Activated CD4-positive, alpha-beta T cell treated with anti-CD3 and anti-CD28 coated beads, Interleukin-2, amount 50 U/mL, for 24 hours (primary cell): ENCODE results near the gene TTC28.

Experiments
- DNase-seq, 2 donors: peaks; one replicate each; pipeline ENCODE4 v3.0.0-alpha.2; 2020; ENCODE audit warnings: low read depth in 1 of 2, low spot score in 1 of 2

Gene TTC28

DNA sequence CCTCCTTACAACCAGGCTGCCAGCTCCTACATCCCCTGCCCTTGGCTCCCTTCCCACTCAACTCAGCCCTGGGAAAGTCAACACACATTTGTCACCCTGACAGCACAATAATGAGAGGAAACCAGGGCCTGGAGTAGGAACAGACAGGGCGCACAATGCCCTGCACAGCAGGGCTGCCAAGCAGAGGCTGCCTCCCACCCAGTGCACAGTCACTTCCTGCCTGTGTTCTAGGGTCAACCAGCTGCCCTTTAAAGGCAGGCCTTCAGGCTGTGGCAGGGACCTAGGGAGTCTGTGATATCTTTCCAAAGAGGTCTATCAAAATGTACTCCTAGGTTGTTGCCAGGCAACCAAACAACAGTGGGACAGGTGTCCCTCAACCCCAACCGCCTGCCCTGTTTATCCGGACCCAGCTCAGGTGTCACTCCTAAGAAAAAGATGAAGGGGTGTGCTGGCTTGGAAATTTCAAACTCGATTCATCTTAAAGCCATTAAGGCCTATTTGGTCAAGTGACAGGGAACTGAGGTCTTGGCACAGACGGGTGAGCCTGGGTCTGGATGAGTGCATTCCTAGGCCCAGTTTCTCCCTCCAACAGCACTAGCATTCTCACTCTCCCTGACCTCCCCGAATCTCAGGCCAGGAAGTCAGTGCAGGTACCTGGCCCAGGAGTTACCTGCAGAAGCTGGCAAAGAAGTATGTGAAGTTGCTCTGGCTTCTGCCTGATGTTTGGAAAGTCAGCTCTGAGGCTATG lies 650.3 kb downstream of the TTC28 start:
- no peak for DNase-seq

DNA sequence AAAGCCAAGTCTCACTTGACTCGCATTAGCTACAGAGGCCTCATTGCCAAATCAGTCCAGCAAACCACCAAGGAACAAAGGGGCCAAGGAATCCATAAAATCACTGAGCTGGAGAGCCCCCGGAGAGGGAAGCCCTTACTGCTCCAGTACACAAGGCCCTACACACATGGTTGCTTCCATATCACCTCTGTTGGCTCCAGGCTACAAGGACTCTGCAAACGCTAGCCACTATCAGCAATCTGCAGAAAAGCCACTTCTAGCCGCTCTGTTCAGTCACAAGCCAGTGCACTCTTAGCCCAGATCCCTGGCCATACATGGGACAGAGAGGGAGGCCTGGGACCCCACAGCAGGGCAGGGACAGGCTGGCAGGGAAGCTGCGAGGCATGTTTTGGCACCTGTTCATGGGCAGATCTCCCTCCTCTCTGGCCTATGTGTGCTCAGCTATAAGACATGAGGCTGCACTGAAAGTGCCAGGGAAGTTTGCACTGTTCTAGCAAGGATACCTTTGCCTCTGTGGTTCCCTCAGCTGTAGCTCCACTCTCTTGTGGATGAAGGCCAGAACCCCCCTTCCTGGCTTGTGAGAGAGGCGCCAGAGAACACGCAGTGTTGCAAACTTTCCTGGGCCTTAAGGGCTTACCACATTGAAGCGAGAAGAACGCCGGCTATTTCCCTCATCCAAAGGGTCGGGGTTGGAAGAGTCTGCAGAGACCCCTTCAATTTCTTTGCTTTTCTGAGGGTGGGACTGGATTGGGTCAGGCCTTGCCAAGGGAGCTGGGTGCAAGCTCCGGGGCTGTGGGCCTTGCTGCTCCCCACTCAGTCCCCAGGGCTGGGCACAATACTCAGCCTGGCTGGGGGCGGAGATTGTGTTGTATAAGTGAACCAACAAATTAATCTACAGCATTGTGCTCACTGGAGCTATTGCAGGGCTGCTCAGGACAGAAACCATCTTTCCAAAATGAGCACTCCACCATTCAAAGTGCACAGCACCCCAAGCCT lies 651.9 kb downstream of the TTC28 start:
- DNase-seq, result no peak

DNA sequence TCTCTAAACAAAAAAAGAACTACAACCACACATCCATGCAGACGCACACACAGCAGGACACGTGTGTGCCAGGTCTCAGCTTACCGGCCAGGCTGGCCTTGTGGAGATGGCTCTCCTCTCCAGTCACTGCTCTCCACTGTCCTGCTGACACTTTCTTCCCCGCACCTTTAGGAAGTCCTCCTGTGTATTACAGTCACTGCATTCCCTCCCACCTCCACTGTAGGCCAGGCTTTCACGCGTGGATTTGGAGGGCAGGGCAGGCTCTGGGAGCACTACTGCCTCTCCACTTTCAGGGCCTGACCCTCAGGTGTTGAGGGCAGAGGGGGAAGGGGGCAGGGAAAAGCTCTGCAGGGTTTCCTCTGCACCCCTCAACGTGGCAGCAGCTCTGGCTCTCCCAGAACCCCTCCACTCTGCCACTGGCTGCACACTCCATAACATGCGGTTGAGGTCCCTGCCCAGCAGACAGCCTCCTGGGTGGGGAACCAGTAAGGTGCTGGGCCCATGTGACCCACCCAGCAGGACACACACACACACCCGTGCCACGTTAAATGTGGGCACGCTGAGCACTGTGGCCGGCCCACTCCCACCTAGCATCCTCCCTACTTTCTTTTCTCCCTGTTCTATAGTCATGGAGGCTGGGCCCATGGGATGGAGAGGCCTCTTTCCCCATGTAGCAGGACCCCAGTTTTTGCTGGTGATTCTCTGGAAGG lies 653.6 kb downstream of the TTC28 start:
- DNase-seq, result no peak

DNA sequence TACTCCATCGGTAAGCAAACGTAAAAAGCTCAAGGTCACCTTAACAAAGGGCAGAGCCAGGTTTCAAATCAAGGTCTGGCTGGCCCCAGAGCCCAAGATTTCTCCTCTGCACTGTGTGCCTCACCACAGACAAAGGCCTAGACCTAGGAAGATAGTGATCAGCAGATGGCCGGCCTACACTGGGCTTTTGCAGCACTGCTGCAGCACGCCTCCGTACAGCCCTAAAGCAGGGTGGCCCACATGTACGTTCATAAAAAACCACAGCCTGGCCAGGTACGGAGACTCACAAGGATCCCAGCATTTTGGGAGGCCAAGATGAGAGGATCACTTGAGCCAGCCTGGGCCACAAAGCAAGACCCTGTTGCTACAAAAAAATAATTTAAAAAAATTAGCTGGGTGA lies 654.3 kb downstream of the TTC28 start:
- DNase-seq, result no peak

DNA sequence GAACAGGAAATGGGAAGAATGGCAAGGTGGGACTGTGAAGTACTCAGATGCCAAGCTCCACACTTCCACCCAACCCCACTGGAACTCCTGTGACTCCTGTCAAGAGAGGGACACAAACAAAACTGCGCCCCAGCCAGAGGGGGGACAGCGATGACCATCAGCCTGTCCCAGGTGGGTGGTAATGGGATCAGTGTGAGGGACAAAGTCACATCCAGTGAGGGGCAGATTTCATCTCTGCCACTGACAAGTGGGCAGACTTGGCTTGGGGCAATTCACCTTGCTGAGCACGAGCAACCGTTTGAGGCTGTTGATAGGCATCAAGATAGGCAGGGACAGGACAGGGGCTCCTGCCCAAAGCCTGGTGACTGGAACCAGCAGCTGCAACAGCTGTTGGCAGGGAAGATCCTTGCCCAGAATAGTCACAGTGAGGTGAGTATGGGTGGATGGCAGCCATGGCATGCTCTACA lies 655.2 kb downstream of the TTC28 start:
- no peak for DNase-seq

DNA sequence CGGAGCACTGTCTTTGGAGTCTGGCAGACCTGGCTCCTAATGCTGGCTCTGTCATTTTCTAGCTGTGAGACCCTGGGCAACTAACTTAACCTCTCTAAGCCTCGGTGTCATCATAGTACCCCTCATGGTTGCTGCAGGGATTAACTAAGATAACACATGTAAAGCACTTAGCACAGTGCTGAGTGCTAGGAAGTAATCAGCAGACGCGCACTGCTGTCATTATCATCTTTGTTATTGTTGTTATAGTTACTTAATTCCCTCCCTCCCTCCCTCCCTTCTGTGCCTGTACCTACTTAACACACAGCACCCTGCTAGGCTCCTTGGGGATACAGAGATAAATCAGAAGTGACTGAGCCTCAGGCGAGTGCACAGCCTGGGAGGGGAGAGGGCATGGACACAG lies 655.9 kb downstream of the TTC28 start:
- DNase-seq, result no peak

DNA sequence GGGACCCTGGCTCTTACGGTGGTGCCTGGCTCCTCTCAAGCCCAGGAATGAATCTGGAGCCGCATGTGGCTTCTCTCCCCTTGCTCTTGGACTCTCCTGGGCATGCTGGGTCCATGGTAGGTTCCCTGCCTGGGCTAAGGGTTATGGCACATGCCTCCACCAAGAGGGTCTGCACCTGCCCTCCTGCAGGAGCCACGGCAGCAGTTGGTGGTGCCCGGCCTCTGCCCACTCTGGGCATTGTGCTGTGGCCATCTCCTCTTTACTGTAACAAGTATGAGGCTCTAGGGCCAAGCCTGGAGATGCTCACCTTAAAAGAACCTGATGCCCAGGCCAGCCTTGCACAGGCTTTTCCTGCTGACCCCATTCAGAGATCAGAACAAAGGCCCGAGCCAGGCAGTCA lies 656.6 kb downstream of the TTC28 start:
- no peak for DNase-seq

DNA sequence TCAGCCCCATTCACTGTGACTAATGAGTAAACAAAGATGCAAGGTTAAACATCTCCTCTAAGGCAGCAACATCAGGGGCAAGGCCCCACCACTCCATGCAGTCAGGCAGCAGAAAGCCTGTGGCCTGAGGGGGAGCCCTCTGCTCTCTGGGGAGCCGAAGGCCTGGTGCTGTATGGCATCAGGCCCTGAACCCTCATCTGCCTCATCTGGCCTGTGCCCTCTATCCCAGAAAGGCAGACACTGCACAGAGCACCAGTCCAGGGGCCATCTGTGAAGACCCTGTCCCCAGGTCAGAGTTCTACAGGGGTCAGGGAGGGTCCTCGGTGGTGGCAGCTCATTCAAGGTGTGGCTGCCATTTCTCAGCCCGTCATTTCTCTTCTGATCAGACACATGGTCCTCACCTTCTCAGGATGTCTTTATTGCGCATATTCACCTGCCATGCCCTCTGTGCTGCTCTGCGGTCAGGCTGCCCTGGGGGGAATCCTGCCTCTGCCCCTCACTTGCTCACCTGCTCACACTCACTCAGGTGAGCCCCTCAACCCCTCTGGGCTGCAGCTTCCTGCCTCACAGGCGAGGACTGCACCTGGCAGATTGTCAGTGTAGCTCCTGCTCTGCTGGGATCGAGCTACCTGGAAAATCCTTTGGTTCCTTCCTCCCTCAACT lies 657.5 kb downstream of the TTC28 start:
- DNase-seq, result no peak

DNA sequence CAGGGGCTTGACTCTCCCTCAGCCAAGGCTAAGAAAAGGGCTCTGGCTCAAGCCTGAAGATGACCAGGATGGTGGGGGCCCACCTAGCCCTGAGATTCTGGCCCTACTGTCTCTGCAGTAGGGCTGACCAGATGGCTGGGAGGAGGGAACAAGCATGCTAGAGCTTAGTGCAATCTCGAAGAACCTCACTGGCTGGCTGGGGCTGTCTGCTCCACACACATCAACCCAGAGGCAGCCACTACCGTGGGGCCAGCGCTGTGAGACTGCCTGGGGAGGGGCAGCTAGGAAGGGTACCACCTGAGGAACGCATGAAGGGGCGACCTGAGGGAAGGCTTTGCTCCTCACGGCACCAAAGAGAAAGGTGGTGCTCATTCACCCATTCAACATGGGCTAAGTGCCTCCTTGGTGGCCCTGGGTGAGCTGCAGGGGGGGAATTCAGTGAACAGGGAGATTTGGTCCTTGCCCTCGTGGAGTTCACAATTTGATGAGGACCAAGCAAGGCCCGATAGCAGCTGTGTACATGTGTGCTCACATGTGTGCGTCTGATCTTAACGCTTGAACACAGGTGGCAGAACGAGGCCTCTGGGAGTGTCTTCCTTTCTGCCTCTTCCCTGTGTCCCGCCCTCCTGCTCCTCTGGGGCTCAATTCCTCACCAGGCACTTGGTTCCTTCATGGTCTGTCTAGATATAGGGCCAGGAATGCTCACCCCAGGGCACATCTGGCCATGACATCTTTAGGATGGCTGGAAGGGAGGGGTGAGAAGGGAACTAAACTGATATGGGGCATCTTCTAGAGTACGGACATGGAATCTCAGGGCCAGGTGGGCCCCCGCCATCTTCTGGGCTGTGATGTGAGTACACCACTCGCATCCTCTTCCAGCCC lies 658.3 kb downstream of the TTC28 start:
- no peak for DNase-seq

DNA sequence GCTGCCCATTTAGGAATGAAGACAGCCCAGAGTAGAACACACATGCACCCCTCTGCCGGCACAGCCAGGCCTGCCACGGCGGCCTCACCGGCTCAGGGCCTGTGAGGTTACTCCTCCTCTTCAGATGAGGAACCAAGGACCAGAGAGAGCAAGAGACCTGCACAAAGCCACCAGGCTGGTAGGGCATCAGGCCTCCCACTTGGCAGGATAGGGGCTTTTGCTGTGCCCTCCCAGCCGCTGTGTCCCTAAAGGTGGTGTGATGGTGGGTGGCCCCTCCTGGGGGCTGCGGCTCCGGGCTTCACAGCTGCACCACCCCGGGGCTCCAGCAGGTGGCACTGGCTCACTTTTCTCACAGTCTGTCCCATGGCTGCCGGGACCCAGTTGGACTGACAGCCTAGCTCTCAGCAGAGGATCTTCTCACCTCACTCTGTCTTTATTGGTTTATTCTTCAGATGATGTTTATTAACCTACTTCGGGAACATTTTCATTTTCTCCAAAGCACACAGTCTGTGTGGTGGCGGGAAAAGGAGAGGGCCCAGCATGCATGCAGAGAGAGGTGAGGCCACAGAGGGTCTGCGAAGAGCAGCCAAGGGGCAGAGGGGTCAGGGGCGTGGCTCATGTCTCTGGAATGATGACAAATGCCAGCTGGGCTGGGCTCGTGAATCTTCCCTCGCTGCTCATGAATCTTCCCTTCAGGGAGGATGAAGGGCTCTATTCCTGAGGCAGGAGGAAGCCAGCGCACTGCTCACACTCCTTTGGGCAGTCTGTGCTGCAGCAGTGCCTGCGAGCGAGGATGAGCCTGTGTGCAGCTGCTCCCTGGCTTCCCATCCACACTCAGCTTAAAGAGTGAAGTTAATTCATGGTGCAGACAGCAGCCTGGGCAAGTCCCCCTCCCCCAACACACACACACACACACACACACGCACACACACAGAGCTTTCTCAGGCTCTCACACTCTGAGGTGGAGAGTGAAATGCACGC lies 659.5 kb downstream of the TTC28 start:
- DNase-seq, result peak; percentile 42 to 51

DNA sequence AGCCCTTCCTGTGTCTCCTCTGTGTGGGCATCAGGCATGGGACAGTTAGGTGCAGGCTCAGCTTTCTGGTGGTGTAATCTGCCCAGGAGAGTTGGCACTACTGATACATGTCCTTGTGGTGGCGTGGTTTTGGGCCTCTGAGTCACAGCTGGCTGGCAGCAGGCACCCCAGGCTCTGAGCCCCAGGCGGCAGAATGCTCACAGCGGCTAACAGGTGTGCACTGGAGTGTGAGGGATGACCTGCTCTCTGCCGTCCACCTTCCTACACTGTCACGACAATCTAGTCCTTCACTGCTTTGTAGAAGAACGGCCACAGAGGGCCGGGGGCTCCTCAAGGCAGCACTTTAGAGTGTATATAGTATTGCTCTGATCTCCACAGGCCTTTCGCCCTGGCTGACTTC lies 660.3 kb downstream of the TTC28 start:
- DNase-seq, result no peak

DNA sequence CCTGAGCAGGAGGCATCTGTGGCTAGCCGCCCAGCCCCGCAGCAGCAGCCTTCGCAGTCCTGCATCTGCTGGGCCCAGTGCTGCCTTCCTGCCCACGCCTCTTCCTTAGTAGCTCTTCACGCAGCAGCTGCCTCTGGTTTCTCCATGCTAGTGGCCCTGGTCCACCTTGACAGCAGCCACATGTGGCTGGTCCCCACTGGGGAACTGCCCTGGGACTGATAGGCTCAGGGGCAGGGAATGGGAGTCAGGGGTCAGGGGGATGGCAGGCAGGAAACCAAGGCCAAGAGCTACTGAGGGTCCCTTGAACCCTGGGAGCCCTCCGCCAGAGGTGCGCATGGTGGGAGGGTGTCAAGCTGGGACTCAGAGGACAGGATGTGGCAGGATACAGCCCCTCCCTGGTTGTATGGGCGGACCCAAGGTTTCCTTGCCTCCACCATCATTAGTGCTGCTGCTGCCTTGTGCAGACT lies 661.1 kb downstream of the TTC28 start:
- DNase-seq, result no peak

DNA sequence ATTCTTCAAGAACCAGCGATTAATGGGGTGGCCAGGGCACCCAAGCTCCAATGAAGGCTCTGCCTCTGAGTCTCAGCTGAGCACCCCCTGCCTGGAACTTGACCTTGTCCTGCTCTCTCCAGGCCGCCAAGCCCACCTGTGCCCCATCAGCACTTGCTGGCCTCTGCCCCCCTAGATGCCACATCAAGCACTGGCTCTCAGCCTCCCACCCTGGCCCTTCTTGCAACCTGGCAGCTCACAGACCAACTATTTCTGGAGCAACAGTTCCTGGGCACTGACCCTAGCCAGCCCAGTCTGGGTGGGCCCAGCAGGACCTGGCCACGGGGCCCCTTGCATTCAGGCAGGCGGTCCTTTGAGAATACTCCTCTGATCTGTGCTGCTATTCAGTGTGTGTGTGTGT lies 661.8 kb downstream of the TTC28 start:
- DNase-seq, result no peak

DNA sequence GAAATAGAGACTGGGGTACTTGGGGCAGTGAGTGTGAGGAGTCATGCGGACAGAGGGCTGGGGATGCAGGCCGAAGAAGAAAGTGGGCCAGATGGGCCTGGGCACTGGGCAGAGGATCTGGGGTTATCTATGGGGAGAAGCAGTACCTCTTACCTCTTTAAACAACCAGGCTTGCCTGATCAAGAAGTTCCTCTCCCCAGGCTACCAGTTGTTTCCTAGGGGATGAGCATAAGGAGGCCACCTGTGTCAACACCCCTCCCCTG lies 662.2 kb downstream of the TTC28 start:
- DNase-seq, result no peak

DNA sequence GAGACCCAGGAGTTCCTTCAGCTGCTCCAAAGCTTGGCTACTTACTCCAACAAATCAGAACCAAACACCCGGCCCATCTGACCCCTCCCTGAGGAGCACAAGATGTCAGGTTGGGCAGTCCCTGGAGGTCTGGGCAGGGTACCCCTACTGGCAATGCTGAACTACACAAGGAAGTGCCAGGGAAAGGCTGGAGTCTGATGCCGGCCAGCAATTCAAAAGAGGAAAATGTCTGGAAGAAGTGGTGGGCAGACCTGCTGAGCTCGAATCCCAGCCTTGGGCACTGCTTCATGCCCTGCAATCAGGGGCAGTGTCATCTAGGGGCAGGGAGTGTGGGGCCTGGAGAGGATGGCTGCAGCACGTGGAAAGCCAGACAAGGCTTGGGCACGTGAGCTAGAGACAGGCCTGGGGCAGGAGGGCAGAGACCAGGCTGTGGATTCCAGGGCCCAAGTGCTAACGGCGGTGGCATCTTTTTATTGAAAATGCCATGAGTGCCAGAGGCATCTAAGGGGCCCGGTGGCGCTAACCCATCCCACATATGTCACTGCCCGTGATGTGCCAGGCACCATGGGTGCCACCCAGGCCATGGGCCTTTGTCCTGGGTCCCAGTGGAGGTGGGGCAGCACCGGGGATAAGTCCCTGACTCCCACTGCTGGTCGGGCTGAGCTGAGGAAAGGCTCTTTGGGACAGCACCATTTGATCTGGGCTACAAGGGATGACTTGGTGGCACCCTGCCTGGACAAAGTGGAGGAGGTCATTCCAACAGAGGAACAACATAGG lies 662.7 kb downstream of the TTC28 start:
- no peak for DNase-seq

DNA sequence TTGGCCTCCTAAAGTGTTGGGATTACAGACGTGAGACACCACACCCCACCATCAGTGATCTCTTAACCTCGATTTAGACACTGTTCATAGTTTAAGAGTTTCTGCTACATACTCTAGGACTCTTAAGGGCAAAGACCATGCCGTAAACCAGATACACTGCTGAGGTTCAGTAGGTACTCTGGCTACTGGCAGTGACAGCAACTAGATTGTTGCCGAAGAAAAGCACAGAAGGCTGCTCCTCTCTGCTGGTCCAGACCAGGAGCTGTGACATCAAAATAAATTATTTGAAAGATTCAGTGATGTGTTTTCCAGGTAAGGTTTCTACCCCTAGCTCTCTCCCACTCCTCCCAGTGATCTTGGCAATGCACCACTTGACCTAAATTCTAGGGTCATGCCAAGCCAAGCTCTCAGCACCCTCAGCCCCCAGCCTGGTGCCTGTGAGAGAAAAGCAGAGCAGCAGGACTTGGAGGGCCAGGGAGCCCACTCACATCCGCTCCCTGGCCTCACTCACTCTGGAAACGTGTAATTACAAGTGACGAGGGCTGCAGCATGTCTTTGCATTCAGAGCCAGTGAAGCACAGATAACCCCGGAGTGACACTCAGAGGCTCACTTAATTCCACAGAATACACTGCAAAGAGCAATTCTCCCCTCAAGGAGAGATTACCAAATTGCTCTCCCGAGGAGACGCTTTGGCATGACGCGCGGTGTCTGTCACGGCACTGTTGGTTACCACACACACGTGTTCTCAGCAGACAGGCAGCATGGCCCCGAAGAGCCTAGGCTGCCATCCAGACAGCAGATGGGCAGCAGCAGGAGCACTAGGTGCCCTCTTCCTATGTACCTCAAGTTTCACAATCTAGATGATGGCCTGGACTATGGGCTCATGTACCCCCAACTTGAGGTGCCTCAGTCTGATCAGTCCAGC lies 663.7 kb downstream of the TTC28 start:
- DNase-seq, result no peak

DNA sequence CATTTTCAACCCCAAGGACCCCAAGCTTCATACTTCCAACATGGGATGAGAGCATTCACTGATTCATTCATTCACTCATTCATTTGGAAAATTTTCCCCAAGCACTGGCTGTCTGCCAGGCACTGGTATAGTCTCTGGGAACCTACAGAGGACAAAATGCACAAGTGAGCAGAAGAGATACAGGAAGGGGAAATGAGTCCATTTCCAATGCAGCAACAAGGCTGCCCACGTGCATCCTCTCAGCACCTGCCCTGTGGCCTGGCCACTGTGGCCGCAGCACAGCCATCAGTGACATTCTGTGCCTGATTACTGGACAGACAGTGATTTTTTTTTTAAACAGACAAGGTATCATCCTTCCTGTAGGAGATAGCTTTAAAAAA lies 664.6 kb downstream of the TTC28 start:
- DNase-seq, result no peak
